HG03280 (cell line): ENCODE results near the gene RNF111.

Experiments
- ATAC-seq: cut with Tn5 transposase; IDR thresholded peaks from one replicate; pipeline ENCODE4 v1.9.1; 2021; ENCODE audit warnings: mild to moderate bottlenecking, moderate library complexity; ENCODE audit not compliant: unreplicated experiment

RNF111 gene

DNA sequence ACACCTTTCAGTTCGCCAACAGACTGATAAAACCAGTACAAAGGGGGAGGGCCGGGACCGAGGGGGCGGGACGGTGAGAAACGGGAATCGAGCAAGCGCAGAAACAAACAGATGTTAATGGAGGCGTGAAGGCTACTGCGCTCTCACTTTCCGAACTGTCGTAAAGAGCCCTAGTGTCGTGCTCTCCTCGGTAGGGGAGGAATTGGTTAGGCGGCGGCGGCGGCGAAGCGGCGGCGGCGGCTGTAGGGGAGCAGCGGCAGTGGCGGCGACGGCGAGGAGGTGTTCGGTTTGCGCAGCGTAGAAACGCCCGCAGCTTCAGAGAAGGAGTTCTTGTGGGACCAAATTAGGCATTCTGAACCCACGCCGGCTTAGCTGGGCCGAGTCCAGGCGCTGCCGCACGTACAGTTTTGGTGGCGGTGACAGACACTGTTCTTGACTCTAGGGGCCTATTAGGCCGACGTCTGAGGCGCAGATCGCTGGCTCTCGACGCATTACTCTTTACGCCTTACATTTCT lies at the start of gene RNF111:
Gene RNF111, plus strand, starts transcription at position 173 of the 515 bp plus-strand sequence. CDS start 43,160 bp downstream, outside the sequence.
- peak; percentile 84 for ATAC-seq

DNA sequence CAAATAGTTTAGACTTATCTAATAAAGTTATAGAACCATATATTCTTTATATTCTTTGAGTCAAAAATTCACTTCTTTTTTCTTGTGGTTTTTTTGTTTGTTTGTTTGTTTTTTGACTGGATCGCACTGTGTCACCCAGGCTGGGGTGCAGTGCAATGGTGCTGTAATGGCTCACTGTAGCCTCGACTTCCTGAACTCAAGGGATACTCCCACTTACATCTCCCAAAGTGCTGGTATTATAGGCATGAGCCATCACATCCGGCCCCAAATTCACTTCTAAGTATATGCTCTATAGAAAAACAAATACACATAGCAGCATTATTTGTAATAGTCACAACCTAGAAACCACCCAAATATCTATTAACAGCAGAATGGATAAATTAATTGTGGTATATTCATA lies 40.3 kb upstream of the RNF111 start:
- ATAC-seq: no peak

DNA sequence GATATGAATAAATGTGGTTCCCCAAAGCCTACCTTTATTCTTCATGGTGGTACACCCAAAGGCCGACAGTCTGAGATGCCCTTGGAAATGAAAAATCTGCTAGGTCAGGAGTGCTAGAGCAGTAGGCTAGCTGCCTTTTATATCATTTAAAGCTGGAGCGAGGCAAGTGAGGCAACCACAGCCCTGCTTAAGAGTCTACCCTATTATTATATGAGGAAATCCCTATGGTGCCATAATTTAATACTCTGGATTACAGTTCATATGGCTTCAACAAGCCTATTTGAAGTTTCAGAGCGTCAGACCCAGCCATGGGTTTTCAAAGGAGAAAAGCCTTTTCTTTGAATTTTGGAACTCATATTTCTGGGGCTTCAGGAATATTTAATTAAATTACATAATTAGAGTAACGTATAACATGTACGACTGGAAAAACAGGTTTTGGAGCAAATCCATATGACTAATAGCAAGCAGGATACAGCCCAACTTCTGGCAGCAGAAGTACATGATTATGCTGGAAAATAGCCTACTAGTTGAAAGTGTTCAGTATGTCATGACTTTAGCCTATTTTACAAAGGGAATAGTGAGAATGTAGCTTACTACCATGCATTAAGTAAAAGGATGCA lies 36.0 kb upstream of the RNF111 start:
- ATAC-seq: no peak

DNA sequence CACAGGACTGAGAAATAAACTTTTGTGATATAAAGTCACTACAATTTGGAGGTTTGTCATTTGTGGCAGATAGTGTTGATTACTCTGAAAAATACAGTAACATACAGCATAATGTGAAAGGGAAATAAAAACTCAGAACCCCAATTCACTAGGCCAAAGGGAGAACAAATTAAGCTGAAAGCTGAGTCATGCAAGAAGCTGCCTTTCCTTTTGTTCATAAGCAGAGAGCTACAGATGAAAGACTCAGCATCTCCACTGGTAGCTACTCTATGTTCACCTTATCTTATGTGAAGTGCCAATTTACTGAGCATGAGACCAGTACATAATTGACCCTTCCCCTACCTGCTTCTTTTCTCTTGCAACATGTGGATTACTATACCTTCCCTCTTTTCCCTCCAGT lies 34.7 kb upstream of the RNF111 start:
- no peak for ATAC-seq

DNA sequence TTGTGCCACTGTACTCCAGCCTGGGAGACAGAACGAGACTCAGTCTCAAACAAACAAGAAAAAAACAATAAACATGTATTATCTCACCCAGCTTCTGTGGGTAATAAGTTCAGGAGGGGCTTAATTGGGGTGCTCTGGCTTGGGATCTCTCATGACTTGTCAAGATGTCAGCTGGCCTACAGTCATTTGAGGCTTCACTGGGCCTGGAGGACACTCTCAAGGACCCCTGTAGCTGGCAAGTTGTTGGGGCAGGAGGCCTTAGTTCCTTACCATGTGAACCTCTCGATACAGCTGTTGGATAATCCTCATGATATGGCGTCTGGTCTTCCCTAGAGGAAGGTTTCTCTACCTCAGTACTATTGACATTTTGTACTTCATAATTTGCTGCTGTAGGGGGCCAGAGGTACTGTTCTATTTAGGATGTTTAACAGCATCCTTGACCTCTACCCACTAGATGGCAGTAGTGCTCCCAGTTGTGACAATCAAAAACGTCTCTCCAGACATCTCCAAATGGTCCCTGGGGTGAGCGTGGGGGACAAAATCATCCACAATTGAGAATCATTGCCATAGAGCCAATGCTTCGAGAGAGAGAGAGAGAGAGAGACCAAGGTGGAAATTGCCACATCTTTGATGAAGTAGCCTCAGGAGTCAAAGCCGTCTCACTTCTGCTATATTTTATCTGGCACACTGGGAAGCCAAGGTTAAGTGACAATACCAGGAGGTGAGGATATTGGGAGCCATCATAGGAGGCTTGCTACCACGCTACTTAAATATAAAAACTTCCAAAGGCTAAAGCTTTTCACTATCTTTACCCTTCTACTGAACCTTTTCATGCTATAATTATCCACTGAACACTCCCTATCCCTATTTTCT lies 30.1 kb upstream of the RNF111 start:
- peak; percentile 70 for ATAC-seq

DNA sequence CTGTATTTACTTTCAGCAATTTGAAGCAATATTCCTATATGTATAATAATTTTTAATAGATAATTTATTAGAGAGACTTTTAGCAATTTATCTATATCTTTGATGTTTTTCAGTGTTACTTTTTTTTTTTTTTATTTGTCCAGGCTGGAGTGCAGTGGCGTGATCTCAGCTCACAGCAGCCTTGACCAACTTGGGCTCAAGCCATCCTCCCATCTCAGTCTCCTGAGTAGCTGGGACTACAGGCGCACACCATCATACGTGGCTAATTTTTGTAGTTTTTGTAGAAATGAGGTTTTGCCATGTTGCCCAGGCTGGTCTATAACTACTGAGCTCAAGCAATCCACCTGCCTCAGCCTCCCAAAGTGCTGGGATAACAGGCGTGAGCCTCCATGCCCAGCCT lies 28.7 kb upstream of the RNF111 start:
- no peak for ATAC-seq

DNA sequence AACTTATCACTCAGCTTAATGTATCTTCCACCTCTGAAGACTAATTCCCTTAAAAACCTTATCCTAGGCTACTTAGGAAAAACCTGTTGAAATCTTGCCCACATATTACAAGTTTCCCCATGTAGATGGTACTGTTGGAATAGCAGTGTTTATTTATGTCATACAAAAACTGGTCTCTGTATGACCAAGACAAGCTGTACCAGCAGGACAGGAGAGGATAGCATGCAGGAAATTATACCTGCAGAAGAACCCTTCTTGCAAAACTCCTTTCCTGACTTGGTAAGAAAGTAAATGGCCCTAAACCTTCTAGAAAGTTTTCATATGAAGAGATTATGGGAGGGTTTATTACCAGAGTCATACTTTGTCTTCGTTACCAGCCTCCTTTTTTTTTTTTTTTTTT lies 25.3 kb upstream of the RNF111 start:
- ATAC-seq: no peak

DNA sequence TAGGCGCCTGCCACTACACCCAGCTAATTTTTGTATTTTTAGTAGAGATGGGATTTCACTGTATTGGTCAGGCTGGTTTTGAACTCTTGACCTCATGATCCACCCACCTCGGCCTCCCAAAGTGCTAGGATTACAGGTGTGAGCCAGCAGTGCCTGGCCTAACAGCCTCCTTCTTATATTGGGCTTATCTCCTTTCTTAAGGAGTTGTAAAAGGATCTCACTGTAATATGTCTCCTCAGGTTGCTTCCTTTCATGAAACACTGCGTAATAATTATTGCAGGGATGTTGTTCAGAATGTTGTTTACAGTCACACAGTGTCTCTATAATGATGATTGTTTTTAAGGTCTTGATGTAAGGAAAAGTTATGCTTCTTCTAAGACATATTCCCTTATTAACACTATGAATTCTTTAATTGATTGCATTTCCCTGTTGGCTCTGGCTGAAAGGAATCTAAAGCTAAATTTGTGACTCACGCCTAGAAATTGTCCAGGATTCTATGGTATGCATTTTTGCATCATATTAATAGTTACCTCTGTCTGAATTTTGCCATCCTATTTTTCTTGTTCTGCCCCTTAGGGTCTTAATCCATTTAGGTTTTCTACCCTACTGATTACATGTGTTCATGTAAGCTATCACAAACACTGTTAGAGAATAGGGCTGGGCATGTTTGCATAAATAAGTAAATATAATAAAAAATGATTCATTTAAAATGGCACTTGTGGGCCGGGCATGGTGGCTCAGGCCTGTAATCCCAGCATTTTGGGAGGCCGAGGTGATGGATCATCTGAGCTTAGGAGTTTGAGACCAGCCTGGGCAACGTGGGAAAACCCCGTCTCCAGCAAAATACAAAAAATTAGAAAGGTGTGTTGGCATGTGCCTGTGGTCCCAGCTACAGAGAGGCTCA lies 24.5 kb upstream of the RNF111 start:
- ATAC-seq: no peak

DNA sequence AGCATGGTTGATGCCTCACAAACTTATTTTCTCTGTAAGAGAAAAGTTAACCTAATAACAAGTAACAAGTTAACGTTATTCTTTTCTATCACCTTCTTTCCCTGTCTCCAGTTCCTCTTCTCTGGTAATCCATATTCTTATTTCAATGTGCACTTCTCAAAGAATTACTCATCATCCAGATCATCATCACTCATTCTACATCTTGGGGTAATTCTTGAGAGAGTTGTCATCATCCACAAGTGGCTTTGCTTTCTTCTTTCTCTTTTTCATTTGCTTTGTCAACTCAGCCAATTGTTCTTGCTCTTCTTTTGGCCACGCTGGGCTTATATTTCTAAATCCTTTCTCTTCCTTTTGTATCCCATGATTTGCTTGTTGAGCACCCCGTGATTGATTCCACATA lies 20.8 kb upstream of the RNF111 start:
- ATAC-seq: no peak

DNA sequence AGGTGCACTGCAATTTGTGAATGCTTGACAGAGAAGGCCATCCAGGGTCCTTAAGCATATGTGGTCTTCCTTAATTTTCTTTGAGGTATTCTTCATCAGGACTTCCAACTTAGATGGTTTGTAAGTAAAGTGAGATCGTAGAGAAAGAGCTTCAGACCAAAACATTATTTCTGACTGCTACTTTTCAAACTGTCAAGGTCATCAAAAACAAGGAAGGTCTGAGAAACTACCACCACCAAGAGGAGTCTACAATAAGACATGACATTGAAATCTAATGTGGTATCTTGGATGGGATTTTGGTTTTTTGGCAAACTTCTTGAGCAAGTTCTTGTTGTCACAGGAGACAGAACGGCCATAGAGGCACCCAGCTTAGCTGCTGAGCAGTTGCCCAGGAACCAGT lies 20.0 kb upstream of the RNF111 start:
- ATAC-seq: no peak

DNA sequence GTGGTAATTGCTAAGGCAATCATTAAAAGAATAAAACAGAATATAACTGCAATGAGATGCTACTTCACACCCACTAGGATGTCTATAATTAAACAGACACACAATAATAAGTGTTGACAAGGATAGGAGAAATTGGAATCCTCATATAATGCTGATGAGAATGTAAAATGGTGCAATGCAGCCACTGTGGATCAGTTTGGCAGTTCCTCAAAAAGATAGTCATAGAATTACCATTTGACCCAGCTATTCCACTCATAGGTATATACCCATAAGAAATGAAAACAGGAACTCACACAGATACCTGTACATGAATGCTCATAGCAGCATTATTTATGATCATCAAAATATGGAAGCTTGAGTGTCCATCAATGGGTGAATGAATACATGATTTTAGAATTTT lies 9.6 kb upstream of the RNF111 start:
- ATAC-seq: no peak

DNA sequence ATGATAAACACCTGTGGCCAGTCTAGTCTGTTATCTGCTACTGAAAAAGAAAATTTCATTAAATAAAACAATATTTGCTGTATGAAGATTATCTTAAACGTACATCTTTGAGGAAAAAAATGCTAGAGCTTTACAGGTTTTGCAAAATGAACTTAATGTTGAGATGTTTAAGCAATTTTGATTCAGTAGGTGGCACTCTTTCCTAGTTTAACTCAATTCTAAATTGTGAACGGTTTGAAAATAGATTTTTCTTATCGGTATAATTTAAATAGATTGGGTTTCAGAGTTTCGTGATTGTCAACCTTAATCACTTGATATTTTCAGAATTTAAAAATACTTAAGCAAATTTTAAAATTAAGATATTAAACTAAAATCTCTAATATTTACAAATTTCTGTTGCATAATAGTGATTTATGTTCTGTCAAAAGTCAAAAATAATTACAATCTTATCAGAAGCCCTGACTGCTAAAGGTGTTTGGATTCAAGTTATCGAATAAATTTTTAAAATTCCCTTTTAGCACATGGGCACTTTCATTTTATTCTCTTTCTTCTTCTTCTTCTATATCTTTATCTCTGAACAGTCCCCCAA lies 7.0 kb upstream of the RNF111 start:
- ATAC-seq: no peak

DNA sequence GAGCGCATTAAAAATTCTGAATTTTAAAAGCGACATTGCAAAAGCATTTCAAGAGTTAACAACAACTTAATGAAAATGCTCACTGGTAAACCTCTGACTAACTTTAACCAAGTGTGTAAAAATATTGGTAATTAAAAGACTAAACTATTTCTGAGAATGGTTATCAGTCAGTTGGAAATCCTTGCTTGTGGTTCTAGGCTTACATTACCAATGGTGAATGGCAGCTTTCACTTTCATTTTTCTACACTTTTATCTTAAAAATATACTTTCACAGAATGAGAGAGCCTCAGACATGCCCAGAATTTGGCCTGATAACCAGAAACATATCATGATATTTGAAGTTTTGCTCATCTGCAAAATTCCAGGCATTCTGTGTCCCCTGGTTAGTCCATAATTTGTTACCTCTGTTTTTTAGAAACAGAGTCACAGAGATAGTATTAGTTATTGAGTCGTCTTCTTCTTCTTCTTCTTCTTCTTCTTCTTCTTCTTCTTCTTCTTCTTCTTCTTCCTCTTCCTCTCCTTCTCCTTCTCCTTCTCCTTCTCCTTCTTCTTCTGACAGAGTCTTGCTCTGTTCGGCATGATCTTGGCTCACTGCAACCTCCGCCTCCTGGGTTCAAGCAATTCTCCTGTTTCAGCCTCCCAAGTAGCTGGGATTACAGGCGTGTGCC lies 5.5 kb upstream of the RNF111 start:
- no peak for ATAC-seq

DNA sequence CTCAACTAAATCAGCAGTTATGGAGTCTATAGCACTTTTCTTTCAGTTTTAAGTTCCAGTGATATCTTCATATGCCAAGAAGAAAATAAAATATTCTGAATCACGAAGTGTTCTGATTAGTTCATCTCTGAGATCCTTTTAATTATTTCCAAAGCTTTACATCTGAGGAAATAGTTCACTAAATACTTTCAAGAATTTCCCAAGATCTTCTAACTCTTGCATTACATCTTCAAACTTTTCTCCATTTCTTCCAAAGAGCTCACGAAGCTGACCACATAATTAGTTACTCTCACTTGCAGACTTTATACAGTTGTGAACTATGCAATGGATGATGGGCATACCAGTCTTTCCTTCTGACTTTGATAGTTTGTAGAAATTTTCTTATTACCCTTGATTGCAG lies 4.2 kb upstream of the RNF111 start:
- ATAC-seq: no peak

DNA sequence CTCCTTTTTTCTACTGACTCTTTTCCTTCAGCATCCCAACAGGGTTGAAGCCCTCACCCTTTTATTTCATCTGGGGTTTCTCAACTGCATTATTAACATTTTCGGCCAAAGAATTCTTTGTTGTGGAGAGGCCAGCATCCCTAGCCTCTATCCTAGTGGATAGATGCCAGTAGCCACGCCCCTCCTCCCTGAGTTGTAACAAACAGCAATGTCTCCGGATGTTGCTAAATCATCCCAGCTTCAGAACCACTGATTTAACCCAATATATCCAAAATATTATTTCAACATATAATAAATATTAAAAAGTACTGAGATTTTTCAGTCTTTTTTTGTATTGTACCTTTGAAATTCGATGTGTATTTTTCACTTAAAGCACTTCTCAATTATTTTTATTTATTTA lies 2.0 kb upstream of the RNF111 start:
- ATAC-seq: no peak

DNA sequence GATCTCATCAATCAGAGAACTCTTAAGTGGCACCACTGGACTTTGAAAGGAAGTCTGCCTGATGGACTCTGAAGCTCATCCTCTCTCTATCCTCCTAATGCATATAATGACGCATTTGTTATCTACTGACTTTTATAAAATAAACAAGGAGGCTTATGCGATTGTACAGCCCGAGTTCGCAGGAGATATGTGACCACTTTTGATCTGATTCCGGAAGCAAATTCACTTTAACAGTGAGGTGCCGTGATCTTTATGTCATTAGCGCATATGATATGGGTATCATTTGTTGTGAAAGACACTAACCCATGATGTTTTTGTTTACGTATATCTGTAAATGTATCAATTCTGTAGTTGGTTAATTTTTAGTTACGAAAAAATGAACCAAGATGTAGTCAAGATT lies 427 bp upstream of the RNF111 start:
- no peak for ATAC-seq

DNA sequence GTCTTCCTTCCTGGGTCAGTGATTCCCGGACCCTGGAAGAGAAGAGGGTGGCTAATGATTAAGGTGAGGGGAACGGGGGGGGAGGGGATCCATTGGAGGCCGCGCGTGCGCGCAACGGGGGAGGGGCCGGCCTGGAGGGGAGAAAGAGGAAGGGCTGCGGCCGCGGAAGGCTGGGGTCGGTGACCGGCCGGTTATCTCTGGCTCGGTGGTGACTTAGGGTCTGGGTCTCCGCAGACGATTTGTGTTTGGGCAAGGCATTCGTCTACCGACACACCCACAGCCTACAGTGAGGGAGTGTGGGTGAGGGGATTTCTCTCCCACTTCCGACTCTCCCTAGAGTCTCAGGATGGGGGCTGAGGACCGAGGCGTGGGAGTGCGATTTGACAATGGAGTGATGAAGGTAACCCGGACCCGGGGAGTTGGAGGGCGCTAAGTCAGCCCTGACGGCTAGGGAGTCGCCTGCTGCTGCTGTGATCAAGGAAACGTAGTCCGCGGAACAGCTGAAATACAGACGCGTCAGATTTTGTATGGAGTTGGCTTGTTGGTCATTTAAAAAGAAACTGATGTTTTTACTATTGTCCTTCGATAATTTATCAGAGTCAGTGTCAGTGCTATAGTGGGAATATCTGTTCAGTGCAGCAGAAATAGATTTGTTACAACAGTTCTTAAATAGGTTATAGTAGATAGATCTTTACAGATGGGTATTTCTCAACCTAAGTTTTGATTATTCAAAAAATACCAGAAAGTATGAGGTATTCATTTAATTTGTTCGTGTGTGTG lies 733 bp downstream of the RNF111 start:
- ATAC-seq: peak; percentile 47

DNA sequence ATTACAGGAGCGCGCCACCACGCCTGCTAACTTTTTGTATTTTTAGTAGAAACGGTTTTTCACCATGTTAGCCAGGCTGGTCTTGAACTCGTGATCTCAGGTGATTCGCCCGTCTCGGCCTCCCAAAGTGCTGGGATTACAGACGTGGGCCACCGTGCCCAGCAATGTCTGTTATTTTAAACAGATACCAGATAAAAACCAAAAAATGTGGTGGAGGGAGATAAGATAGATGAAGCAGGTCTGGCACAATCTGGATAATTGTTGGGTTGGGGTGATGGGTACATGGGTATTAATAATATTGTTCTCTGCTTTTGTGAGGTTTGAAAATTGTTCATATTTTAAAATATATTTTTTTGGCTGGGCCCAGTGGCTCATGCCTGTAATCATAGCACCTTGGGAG lies 4.7 kb downstream of the RNF111 start:
- no peak for ATAC-seq

DNA sequence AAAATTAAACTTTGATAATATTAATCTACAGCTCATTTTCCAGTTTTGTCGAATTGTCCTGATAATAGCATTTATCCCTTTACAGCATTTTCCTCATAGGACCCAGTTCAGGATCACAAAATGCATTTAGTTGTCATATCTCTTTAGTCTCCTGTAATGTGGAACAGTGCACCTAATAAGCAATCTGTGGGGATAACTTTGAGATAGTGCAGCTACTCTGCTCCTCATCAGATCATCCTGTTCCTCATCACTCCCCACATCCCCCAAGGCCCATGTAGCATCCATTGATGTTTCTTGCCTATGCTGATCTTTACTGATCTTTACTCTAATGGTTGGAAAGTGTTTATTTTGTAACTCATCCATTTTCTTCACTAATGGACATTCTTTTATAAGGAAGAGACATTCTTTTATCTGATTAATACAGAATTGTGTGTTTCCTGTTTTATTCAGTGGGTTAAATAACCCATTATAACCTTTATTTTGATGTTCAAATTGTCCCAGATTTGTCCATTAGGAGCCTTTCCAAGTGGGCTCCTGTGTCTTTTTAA lies 7.5 kb downstream of the RNF111 start:
- no peak for ATAC-seq
